ENCODE measurements around the gene HK1. TPM values are rescaled to one million over a fixed set of nuclear protein-coding genes. Genes with fewer than 3 reads are reported as not detected.

The HK1 gene
- total and polyA plus RNA-seq, 2 donors (not counting 1 experiment from before 2014, with no cell fraction given) = 60.6 to 172 TPM

GRCh38 chr10:69246581-69247312, 31.5 kb upstream of the HK1 start:
- no peaks in the 10 kb centered on the region for H3K27me3 ChIP-seq (ENCODE audit: control insufficient read depth, insufficient read depth, low read length)
- H3K4me1 ChIP-seq (ENCODE audit: control insufficient read depth, extremely low read depth, insufficient read depth, low read length) = no peaks in the 10 kb centered on the region
- H2AFZ ChIP-seq (ENCODE audit: low read length) = no peak overlapping the region
- H3K9ac ChIP-seq (ENCODE audit: insufficient read depth, low read length) = no peak overlapping the region
- H3K4me2 ChIP-seq (ENCODE audit: extremely low read depth, insufficient read depth, low read length) = no peak overlapping the region
- no peak for DNase-seq (ENCODE audit: low read depth in 2 of 2)
- no peaks in the 10 kb centered on the region for H3K36me3 ChIP-seq (ENCODE audit: control insufficient read depth, insufficient read depth, low read length)
- no peaks in the 10 kb centered on the region for H3K9me3 ChIP-seq (ENCODE audit: control insufficient read depth, insufficient read depth, low read depth, low read length)
- H4K20me1 ChIP-seq (ENCODE audit: control insufficient read depth, extremely low read depth, insufficient read depth, low read length) = no peaks in the 10 kb centered on the region
- H3K4me3 ChIP-seq (replicated peaks in 1 of 4; ENCODE audit: control extremely low read depth in 1 of 4, insufficient read depth in 1 of 4, low read depth in 3 of 4, low read length in 4 of 4) = no peak overlapping the region
- H3K79me2 ChIP-seq (ENCODE audit: control insufficient read depth, insufficient read depth, low read length) = no peaks in the 10 kb centered on the region
- no peak overlapping the region for H3K27ac ChIP-seq (ENCODE audit: insufficient read depth, low read length)
- TF ChIP-seq CTCF (conservative IDR thresholded peaks at IDR 0.05 in 1 of 2, IDR thresholded peaks at IDR 0.05 in 1 of 2; ENCODE audit: low read depth in 1 of 2, low read length in 2 of 2) = no peak
- TF ChIP-seq EZH2 (IDR thresholded peaks at IDR 0.05; ENCODE audit: low read length, missing control alignments) = no peak

- H3K4me3 ChIP-seq (replicated peaks in 1 of 4; ENCODE audit: control extremely low read depth in 1 of 4, insufficient read depth in 1 of 4, low read depth in 3 of 4, low read length in 4 of 4) = no peak overlapping the region
- H2AFZ ChIP-seq (ENCODE audit: low read length) = no peak overlapping the region
- H3K27ac ChIP-seq (ENCODE audit: insufficient read depth, low read length) = no peak overlapping the region
- no peaks in the 10 kb centered on the region for H3K36me3 ChIP-seq (ENCODE audit: control insufficient read depth, insufficient read depth, low read length)
- H3K27me3 ChIP-seq (ENCODE audit: control insufficient read depth, insufficient read depth, low read length) = no peaks in the 10 kb centered on the region
- no peaks in the 10 kb centered on the region for H3K79me2 ChIP-seq (ENCODE audit: control insufficient read depth, insufficient read depth, low read length)
- H3K9ac ChIP-seq (ENCODE audit: insufficient read depth, low read length) = no peak overlapping the region
- H3K4me1 ChIP-seq (ENCODE audit: control insufficient read depth, extremely low read depth, insufficient read depth, low read length) = no peaks in the 10 kb centered on the region
- no peak overlapping the region for H3K4me2 ChIP-seq (ENCODE audit: extremely low read depth, insufficient read depth, low read length)
- DNase-seq (ENCODE audit: low read depth in 2 of 2) = no peak
- no peaks in the 10 kb centered on the region for H4K20me1 ChIP-seq (ENCODE audit: control insufficient read depth, extremely low read depth, insufficient read depth, low read length)
- H3K9me3 ChIP-seq (ENCODE audit: control insufficient read depth, insufficient read depth, low read depth, low read length) = no peaks in the 10 kb centered on the region
- TF ChIP-seq CTCF (conservative IDR thresholded peaks at IDR 0.05 in 1 of 2, IDR thresholded peaks at IDR 0.05 in 1 of 2; ENCODE audit: low read depth in 1 of 2, low read length in 2 of 2) = no peak
- no peak for TF ChIP-seq EZH2 (IDR thresholded peaks at IDR 0.05; ENCODE audit: low read length, missing control alignments)
These were observed 31.0 kb upstream of the HK1 start for GRCh38 chr10:69247313-69247710.

- H3K27me3 ChIP-seq (ENCODE audit: control insufficient read depth, insufficient read depth, low read length) = no peaks in the 10 kb centered on the region
- DNase-seq (ENCODE audit: low read depth in 2 of 2) = no peak
- TF ChIP-seq EZH2 (IDR thresholded peaks at IDR 0.05; ENCODE audit: low read length, missing control alignments) = no peak
- TF ChIP-seq CTCF (conservative IDR thresholded peaks at IDR 0.05 in 1 of 2, IDR thresholded peaks at IDR 0.05 in 1 of 2; ENCODE audit: low read depth in 1 of 2, low read length in 2 of 2) = no peak
- H3K4me1 ChIP-seq (ENCODE audit: control insufficient read depth, extremely low read depth, insufficient read depth, low read length) = no peaks in the 10 kb centered on the region
- no peak overlapping the region for H3K27ac ChIP-seq (ENCODE audit: insufficient read depth, low read length)
- H3K36me3 ChIP-seq (ENCODE audit: control insufficient read depth, insufficient read depth, low read length) = no peaks in the 10 kb centered on the region
- H3K4me3 ChIP-seq (replicated peaks in 1 of 4; ENCODE audit: control extremely low read depth in 1 of 4, insufficient read depth in 1 of 4, low read depth in 3 of 4, low read length in 4 of 4) = no peak overlapping the region
- no peaks in the 10 kb centered on the region for H4K20me1 ChIP-seq (ENCODE audit: control insufficient read depth, extremely low read depth, insufficient read depth, low read length)
- no peaks in the 10 kb centered on the region for H3K79me2 ChIP-seq (ENCODE audit: control insufficient read depth, insufficient read depth, low read length)
- H3K9ac ChIP-seq (ENCODE audit: insufficient read depth, low read length) = no peak overlapping the region
- H3K9me3 ChIP-seq (ENCODE audit: control insufficient read depth, insufficient read depth, low read depth, low read length) = no peaks in the 10 kb centered on the region
- no peak overlapping the region for H2AFZ ChIP-seq (ENCODE audit: low read length)
- no peak overlapping the region for H3K4me2 ChIP-seq (ENCODE audit: extremely low read depth, insufficient read depth, low read length)
These were observed 30.1 kb upstream of the HK1 start for GRCh38 chr10:69248117-69248730.
